B cell (primary cell): Measurements from ENCODE around the gene ATP11A. TPM values are rescaled to one million over a fixed set of nuclear protein-coding genes. Genes with fewer than 3 reads are reported as not detected.

Experiments used
- ATAC-seq: fragments of 200-7000 bp; cut with Tn5 transposase; one replicate; pipeline ENCODE4 v1.10.0; 2021; ENCODE audit warnings: low read depth, mild to moderate bottlenecking, moderate number of reproducible peaks, moderate library complexity
- CTCF ChIA-PET: fragments of 350-600 bp; sonication (Branson Sonifier 250); formaldehyde crosslinking; loops from one replicate; lab custom pipeline; 2021; ENCODE audit warnings: antibody characterized with exemption, inconsistent platforms; lab: Charles Lee
- POLR2A ChIA-PET: fragments of 350-600 bp; sonication (Branson Sonifier 250); formaldehyde crosslinking; loops from one replicate; lab custom pipeline; 2021; ENCODE audit warnings: antibody characterized with exemption; lab: Charles Lee
- DNase-seq: peaks from one replicate; pipeline ENCODE4 v3.0.0; 2013
- H2AFZ ChIP-seq: 2 replicates; pipeline ENCODE4 v1.6.1; 2012; ENCODE audit warnings: mild to moderate bottlenecking, low read depth, low read length; ENCODE audit not compliant: insufficient read depth, poor library complexity, severe bottlenecking
- H3K27ac ChIP-seq, 2 donors: 1 replicate in 1 of 2; 2 replicates in 1 of 2; pipeline ENCODE4 v1.5.1; 2012 to 2013; ENCODE audit warnings: low read length in 2 of 2, mild to moderate bottlenecking in 2 of 2, moderate library complexity in 1 of 2
- H3K27me3 ChIP-seq, 4 experiments: fragments of 200-600 bp in 1 of 4; sonication (generic) in 1 of 4; replicated peaks in 1 of 4; 1 replicate in 2 of 4; 2 replicates in 2 of 4; pipeline versions ENCODE4 v1.6.1 to v1.7.0; 2013 to 2016; ENCODE audit warnings: low read length in 3 of 4, mild to moderate bottlenecking in 2 of 4, mixed read lengths in 1 of 4, moderate library complexity in 1 of 4; ENCODE audit not compliant: insufficient read depth in 4 of 4, control insufficient read depth in 3 of 4; ENCODE audit errors: control extremely low read depth in 1 of 4
- H3K36me3 ChIP-seq, 2 experiments: replicated peaks in 1 of 2; 1 replicate in 1 of 2; 2 replicates in 1 of 2; pipeline versions ENCODE4 v1.6.1 to v1.7.1; 2013; ENCODE audit warnings: low read length in 1 of 2; ENCODE audit not compliant: insufficient read depth in 2 of 2, control insufficient read depth in 1 of 2; ENCODE audit errors: control extremely low read depth in 1 of 2, extremely low read depth in 1 of 2
- H3K4me1 ChIP-seq, 2 donors: fragments of 200-600 bp in 1 of 2; sonication (generic) in 1 of 2; 1 replicate in 1 of 2; 2 replicates in 1 of 2; pipeline versions ENCODE4 v1.5.1 to v1.6.1; 2013 to 2017; ENCODE audit warnings: low read length in 2 of 2; ENCODE audit not compliant: control insufficient read depth in 2 of 2, insufficient read depth in 2 of 2
- H3K4me2 ChIP-seq: replicated peaks from 2 replicates; pipeline ENCODE3; 2012; ENCODE audit warnings: mild to moderate bottlenecking, low read depth, low read length; ENCODE audit not compliant: poor library complexity, severe bottlenecking
- H3K4me3 ChIP-seq, 5 experiments: fragments of 200-600 bp in 1 of 5; sonication (generic) in 1 of 5; 1 replicate in 3 of 5; 2 replicates in 2 of 5; pipeline versions ENCODE4 v1.5.1 to v1.7.0; 2011 to 2016; ENCODE audit warnings: low read length in 4 of 5, mild to moderate bottlenecking in 4 of 5, low read depth in 2 of 5, control low read depth in 1 of 5, moderate library complexity in 1 of 5; ENCODE audit not compliant: insufficient read depth in 1 of 5; ENCODE audit errors: control extremely low read depth in 1 of 5, extremely low read depth in 1 of 5
- H3K79me2 ChIP-seq: fragments of 200-600 bp; sonication (generic); one replicate; pipeline ENCODE4 v1.6.0; 2016; ENCODE audit warnings: low read length; ENCODE audit not compliant: control insufficient read depth, insufficient read depth
- H3K9ac ChIP-seq: fragments of 200-600 bp; sonication (generic); 2 replicates; pipeline ENCODE4 v1.6.1; 2017; ENCODE audit warnings: mild to moderate bottlenecking, low read length, moderate library complexity
- H3K9me3 ChIP-seq, 3 donors: one replicate each; pipeline versions ENCODE4 v1.6.1 to v1.7.1; 2013; ENCODE audit warnings: low read length in 2 of 3; ENCODE audit not compliant: control insufficient read depth in 2 of 3, insufficient read depth in 1 of 3; ENCODE audit errors: control extremely low read depth in 1 of 3
- H4K20me1 ChIP-seq: 2 replicates; pipeline ENCODE4 v1.6.0; 2012; ENCODE audit warnings: mild to moderate bottlenecking, low read length; ENCODE audit not compliant: insufficient read depth, control insufficient read depth, poor library complexity, severe bottlenecking
- H3K27ac Mint-ChIP-seq: one replicate; pipeline ENCODE4 v1.8.0; 2021; ENCODE audit warnings: mixed read lengths
- H3K27me3 Mint-ChIP-seq: one replicate; pipeline ENCODE4 v1.8.0; 2021; ENCODE audit warnings: mixed read lengths
- H3K4me1 Mint-ChIP-seq: one replicate; pipeline ENCODE4 v1.8.0; 2021; ENCODE audit warnings: mixed read lengths
- H3K4me3 Mint-ChIP-seq: one replicate; pipeline ENCODE4 v1.8.0; 2021; ENCODE audit warnings: mixed read lengths
- H3K9me3 Mint-ChIP-seq: one replicate; pipeline ENCODE4 v1.8.0; 2022; ENCODE audit warnings: mixed read lengths; ENCODE audit not compliant: insufficient read depth
- CTCF ChIP-seq: fragments of 200-600 bp; IDR thresholded peaks from one replicate; pipeline ENCODE4 v1.8.0; 2022; ENCODE audit warnings: antibody characterized with exemption, mild to moderate bottlenecking
- EZH2 ChIP-seq: IDR thresholded peaks from 2 replicates; pipeline ENCODE4 v1.6.1; 2012; ENCODE audit warnings: borderline replicate concordance, low read depth, mild to moderate bottlenecking, moderate library complexity, low read length; ENCODE audit not compliant: insufficient read depth, poor library complexity, severe bottlenecking
- WGBS: methylation state at CpG from one replicate; pipeline ENCODE4 v1.1.5; 2013; ENCODE audit warnings: missing lambda C conversion rate; ENCODE audit not compliant: insufficient coverage; 5-methylcytosine and 5-hydroxymethylcytosine counted together
- intact Hi-C: fragments of 100-400 bp; cut with micrococcal nuclease; formaldehyde crosslinking; loops from one replicate; pipeline ENCODE4 v1.10.0; 2022
- polyA plus RNA-seq: library from polyadenylated mRNA; depleted of rRNA; stranded (reverse); fragments of >200 nt; gene quantifications from 2 replicates; pipeline ENCODE4 v1.2.3, GENCODE V29; 2012
- total RNA-seq, 2 donors: library from RNA; stranded (reverse); fragments of 120-200 nt in 1 of 2; gene quantifications; 1 replicate in 1 of 2; 2 replicates in 1 of 2; pipeline versions ENCODE4 v1.2.3 to v1.2.4, GENCODE V29; 2013 to 2022

Gene ATP11A
- total and polyA plus RNA-seq, 2 donors (not counting 1 experiment from before 2014, with no cell fraction given) = 36.9 to 60.3 TPM

- Histone ChIP-seq H3K4me1 (peaks cover 20 to 25% of the 10 kb centered on the region in 2 donors), H3K79me2 (peaks cover 12% of the 10 kb centered on the region), H3K27ac (no peak overlapping the region), H3K9me3 (peaks cover 0 to 10% (median 0%) of the 10 kb centered on the region in 3 donors), H3K9ac (no peak overlapping the region), H3K36me3 (no peaks in the 10 kb centered on the region), H3K4me2 (no peak overlapping the region), H2AFZ (no peak overlapping the region), H4K20me1 (no peaks in the 10 kb centered on the region), H3K4me3 (no peak overlapping the region), H3K27me3 (peaks cover 0 to 7% (median 0%) of the 10 kb centered on the region in 4 experiments)
- 95% methylated on average over 24 of the region's 24 CpGs for WGBS
- ChIA-PET CTCF (interaction anchor here (0.9 kb wide), 1 partner anchor 32 kb away, joined by 3 read pairs; no protein-coding TSS in a partner anchor), POLR2A (no interaction called here)
- H3K27me3 Mint-ChIP-seq = peaks cover 3% of the 10 kb centered on the region
- ATAC-seq (no peak), DNase-seq (no peak)
- no peak for TF ChIP-seq CTCF
- no peak for TF ChIP-seq EZH2
- no peak overlapping the region for H3K27ac Mint-ChIP-seq
- peaks cover 36% of the 10 kb centered on the region for H3K4me1 Mint-ChIP-seq
- no peak overlapping the region for H3K4me3 Mint-ChIP-seq
- intact Hi-C loops = no loop called here
- H3K9me3 Mint-ChIP-seq = no peaks in the 10 kb centered on the region
These were observed 221.5 kb downstream of the ATP11A start for GRCh38 chr13:112911285-112911701.

DNA sequence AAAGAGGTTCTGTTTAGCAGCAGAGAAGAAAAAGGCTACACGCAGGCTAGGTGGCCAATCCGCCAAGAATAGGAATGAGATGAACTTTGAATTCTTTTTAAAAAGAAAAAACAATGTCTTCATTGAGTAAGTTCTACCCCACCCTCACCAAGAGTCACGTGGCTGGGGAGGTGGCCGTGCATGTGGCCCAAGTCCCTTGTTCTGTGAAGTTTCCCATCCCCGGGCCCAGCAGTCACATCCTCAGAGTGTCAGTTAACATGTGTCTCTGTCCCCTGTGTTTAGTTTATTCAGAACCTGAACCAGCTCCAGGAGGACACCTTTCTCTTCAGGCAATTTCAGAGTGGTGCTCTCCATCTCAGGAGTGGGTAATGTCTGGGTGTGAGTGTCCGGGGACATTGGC is 222.0 kb downstream of the ATP11A start:
- no peaks in the 10 kb centered on the region for H4K20me1 ChIP-seq
- POLR2A ChIA-PET = no interaction called here

More for the DNA sequence above, 222.0 kb downstream of the ATP11A start:
- H3K27me3 ChIP-seq = peaks cover 0 to 7% (median 0%) of the 10 kb centered on the region in 4 experiments
- Mint-ChIP-seq H3K9me3 (no peaks in the 10 kb centered on the region), H3K4me1 (peaks cover 30% of the 10 kb centered on the region), H3K27me3 (peaks cover 6% of the 10 kb centered on the region), H3K27ac (no peak overlapping the region), H3K4me3 (no peak overlapping the region)
- H2AFZ ChIP-seq = no peak overlapping the region
- no peak overlapping the region for H3K27ac ChIP-seq
- H3K9ac ChIP-seq = no peak overlapping the region
- intact Hi-C loops = no loop called here
- no peaks in the 10 kb centered on the region for H3K36me3 ChIP-seq
- no peak overlapping the region for H3K4me2 ChIP-seq
- no peak overlapping the region for H3K4me3 ChIP-seq
- peaks cover 20 to 25% of the 10 kb centered on the region in 2 donors for H3K4me1 ChIP-seq
- ATAC-seq = no peak
- TF ChIP-seq EZH2 = no peak
- no peak for TF ChIP-seq CTCF
- CTCF ChIA-PET = interaction anchor here (0.9 kb wide), 1 partner anchor 31 kb away, joined by 3 read pairs; no protein-coding TSS in a partner anchor
- WGBS = 86% methylated on average over 2 of the region's 6 CpGs
- no peak for DNase-seq
- peaks cover 14% of the 10 kb centered on the region for H3K79me2 ChIP-seq
- H3K9me3 ChIP-seq = peaks cover 0 to 4% (median 0%) of the 10 kb centered on the region in 3 donors
